Tongue (tissue), 3 donors: Measurements from ENCODE around the gene SPDYE9. TPM values are rescaled to one million over a fixed set of nuclear protein-coding genes. Genes with fewer than 3 reads are reported as not detected.
"Not testable (repeated sequence)": the region's sequence is repeated elsewhere in the genome, so short reads cannot be mapped to it uniquely, and the experiment has no call there.

Source experiments
- DNase-seq: peaks from one replicate; pipeline ENCODE4 v3.0.0-alpha.2; 2015
- small RNA-seq: library from RNA; depleted of rRNA; stranded (forward); fragments of <200 nt; gene quantifications from one replicate; pipeline ENCODE3, GENCODE V24; 2014; ENCODE audit warnings: low replicate concordance
- total RNA-seq: library from RNA; depleted of rRNA; stranded (reverse); fragments of >200 nt; gene quantifications from one replicate; pipeline ENCODE4 v1.2.3, GENCODE V29; 2014

Gene SPDYE9, protein sequence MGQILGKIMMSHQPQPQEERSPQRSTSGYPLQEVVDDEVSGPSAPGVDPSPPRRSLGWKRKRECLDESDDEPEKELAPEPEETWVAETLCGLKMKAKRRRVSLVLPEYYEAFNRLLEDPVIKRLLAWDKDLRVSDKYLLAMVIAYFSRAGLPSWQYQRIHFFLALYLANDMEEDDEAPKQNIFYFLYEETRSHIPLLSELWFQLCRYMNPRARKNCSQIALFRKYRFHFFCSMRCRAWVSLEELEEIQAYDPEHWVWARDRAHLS
- not detected for total RNA-seq

DNA sequence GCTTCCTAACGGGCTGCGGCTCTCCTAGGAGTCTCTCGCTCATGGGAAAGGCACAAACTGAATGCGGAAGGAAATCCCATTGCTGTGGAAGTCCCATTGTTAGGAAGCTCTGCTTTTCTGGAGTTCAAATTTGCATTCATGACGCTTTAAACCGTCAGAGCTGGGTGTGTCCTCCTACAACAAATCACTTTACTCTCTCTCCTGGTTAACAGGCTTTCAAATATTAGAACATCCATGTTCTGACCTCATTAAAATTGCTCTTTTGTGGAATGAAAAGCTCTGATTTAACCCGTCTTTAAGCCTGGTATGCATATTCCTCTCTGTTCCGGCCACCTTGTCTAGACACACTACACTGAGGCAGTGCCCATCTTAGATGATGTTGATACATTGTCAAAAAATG, at the start of gene SPDYE9:
TSS of gene SPDYE9 (minus strand) at position 101 of the 400 bp plus-strand sequence. CDS start 1,800 bp downstream, outside the sequence.
- not testable (repeated sequence) for DNase-seq

DNA sequence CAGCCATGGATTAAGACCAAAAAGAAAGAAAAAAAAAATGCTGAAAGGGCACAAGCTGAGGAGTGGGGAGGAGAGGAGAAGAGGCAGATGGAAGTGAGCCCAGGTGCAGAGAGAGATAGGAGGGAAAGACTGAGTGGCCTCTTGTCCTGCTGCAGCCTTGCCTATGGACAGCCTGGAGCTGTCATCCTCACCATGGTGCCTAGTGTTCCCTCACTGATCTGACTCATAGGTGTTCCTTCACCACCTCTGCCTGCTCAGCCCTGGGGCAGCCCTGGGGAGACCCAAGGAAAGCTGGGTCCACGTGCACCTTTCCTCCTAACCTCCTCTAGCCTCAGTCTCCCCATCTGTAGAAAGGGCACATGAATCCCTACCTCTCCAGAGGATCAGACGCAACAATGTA, 49.0 kb upstream of the SPDYE9 start:
- not testable (repeated sequence) for DNase-seq

DNA sequence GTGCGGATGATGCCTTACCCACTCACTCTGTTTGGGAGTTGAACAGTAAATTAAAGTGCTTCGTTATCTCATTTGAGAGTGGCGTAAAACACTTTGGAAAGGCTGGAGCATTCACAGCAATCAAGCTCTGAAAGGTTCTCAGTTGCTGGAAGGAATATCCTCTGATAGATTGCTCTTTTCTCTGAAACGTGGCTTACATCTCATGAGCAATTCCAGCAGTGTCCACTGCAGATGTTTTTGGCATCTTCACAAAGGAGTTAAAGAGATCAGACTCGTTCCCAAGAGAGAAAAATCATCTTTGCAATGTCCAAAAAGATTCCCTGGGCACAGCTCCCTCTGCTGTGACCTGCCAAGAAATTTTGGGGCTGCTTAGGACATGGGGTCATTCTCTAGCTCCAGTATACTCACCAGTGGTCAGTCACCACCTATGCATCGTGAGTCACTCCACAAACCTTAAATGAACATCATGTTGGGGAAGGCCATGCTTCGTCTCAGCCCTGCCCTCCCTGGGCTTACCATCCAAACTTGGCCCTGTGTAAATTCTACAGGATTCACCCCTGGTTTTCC, 46.9 kb upstream of the SPDYE9 start:
- not testable (repeated sequence) for DNase-seq

DNA sequence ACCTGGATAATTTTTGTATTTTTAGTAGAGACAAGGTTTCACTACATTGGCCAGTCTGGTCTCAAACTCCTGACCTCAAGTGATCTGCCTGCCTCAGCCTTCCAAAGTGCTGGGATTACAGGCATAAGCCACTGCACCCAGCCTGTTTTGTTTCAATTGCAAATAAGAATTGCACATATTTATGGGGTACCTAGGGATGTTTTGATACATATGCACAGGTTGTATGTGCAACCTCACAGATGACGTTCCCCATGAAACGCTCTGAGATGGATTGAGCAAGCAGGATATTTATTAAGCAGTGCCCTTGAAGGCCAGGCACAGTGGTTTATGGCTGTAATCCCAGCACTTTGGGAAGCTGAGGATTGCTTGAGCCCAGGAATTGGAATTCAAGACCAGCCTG, 44.8 kb upstream of the SPDYE9 start:
- not testable (repeated sequence) for DNase-seq

DNA sequence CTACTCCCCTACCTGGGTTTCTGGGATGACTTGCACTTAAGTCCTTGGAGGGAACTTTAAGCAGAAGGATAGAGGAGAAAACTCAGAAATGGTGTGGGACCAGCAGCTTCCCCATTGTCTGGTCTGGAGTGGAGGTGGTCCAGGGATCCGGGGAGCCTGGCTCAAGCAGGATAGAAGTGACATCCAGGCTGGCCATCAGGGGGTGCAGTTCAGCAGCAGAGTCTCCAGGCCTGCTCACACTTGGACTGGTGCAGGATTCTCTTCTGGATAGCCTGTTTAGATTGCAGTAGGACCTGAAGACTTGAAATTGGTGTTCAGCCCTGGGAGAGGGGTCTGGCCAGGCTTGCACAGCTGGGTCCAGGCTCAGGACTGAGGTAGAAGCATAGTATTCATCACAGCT, 38.3 kb upstream of the SPDYE9 start:
- DNase-seq: not testable (repeated sequence)

DNA sequence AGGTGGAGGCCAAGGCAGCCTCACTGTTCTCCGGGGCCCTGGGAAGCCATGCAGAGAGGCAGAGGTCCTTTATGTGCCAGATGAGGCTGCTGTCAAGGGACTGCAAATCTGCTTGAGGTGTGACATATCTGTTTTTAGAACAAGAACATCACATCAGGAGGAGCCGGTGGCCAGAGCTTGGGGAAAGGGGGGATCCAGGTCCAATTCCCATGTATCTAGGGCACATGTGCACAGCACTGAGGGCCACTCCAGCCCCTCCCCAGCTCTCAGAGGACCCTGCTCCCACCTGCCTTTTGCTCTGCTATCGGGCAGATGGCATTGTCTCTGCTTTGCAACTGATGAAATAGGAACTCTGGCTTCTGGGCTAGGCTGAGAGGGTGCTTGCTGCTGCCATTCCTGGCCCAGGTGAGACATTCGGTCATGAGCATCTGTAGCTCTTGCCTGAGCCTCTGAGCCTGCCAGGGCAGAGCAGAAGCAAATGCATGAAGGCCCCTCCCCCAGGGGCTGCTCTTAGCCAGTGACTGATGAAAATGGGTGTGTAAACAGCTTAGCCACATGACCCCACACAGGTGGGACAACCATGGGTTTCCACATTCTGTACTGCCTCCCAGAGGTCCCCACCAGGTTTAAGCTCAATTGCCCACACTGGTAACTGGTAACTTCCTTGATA, 37.1 kb upstream of the SPDYE9 start:
- DNase-seq: not testable (repeated sequence)

DNA sequence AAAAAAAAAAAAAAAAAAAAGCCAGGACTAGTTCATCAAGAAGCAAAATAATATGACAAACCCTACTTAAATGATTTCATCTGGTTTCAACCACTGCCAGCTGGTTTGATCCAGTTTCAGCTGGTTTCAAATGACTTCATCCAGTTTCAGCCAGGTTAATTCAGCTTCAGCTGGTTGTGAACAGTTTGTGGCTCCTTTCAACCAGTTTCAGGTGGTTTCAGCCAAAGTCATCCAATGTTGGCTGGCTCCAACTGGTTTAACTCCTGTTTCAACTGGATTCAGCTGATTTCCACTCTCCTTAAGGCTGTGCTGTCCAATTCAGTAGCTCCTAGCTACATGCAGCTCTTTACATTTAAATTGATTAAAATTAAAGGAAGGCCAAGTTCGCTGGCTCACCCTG, 32.3 kb upstream of the SPDYE9 start:
- DNase-seq: not testable (repeated sequence)

DNA sequence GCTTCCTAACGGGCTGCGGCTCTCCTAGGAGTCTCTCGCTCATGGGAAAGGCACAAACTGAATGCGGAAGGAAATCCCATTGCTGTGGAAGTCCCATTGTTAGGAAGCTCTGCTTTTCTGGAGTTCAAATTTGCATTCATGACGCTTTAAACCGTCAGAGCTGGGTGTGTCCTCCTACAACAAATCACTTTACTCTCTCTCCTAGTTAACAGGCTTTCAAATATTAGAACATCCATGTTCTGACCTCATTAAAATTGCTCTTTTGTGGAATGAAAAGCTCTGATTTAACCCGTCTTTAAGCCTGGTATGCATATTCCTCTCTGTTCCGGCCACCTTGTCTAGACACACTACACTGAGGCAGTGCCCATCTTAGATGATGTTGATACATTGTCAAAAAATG, 28.0 kb downstream of the SPDYE9 start, which contains the start of gene SPDYE11:
TSS of gene SPDYE11 (minus strand) at position 101 of the 400 bp plus-strand sequence. CDS start 1,800 bp downstream, outside the sequence.
- not testable (repeated sequence) for DNase-seq

DNA sequence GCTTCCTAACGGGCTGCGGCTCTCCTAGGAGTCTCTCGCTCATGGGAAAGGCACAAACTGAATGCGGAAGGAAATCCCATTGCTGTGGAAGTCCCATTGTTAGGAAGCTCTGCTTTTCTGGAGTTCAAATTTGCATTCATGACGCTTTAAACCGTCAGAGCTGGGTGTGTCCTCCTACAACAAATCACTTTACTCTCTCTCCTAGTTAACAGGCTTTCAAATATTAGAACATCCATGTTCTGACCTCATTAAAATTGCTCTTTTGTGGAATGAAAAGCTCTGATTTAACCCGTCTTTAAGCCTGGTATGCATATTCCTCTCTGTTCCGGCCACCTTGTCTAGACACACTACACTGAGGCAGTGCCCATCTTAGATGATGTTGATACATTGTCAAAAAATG, 56.2 kb downstream of the SPDYE9 start, which contains the start of gene SPDYE8:
TSS of gene SPDYE8 (minus strand) at position 101 of the 400 bp plus-strand sequence. CDS start 1,800 bp downstream, outside the sequence.
- DNase-seq: not testable (repeated sequence)

Small RNA genes lying within 50 kb of the gene (small RNA-seq; reads per million reads assigned to genes)
- gene RF00019: not detected

Other genes with a start within 250 kb of the SPDYE9 start
- gene POM121, start 160.9 kb downstream of the SPDYE9 start, total RNA-seq: 10.3 TPM
- gene TRIM74, start 116.6 kb downstream of the SPDYE9 start, total RNA-seq: 1.7 TPM
- not detected for gene SPDYE8, start 56.3 kb downstream of the SPDYE9 start, total RNA-seq
- gene SPDYE11, start 28.1 kb downstream of the SPDYE9 start, total RNA-seq: not detected
- gene NSUN5, start 222.8 kb upstream of the SPDYE9 start, total RNA-seq: 23.8 TPM
- gene TRIM50, start 242.0 kb upstream of the SPDYE9 start, total RNA-seq: 0.31 TPM
- gene FKBP6, start 242.1 kb upstream of the SPDYE9 start, total RNA-seq: not detected